ENCODE results near the gene HOXB2. TPM values are rescaled to one million over a fixed set of nuclear protein-coding genes. Genes with fewer than 3 reads are reported as not detected.

Gene HOXB2
- total RNA-seq, 2 donors from 2014 or later = 4.8 to 5.5 TPM

GRCh38 chr17:48502901-48503300 is 42.0 kb downstream of the HOXB2 start:
- no peak for TF ChIP-seq CTCF (IDR thresholded peaks at IDR 0.05)
- no peak for DNase-seq (ENCODE audit: low spot score)
- no peaks in the 10 kb centered on the region for H3K36me3 ChIP-seq
- no peak overlapping the region for H3K4me3 ChIP-seq
- H3K4me1 ChIP-seq = no peaks in the 10 kb centered on the region
- no peak overlapping the region for H3K27ac ChIP-seq
- no peaks in the 10 kb centered on the region for H3K27me3 ChIP-seq
- no peaks in the 10 kb centered on the region for H3K9me3 ChIP-seq

- Histone ChIP-seq H3K27ac (no peak overlapping the region), H3K9me3 (no peaks in the 10 kb centered on the region), H3K27me3 (no peaks in the 10 kb centered on the region), H3K4me3 (no peak overlapping the region), H3K4me1 (no peaks in the 10 kb centered on the region), H3K36me3 (no peaks in the 10 kb centered on the region)
- TF ChIP-seq CTCF (IDR thresholded peaks at IDR 0.05) = no peak
- no peak for DNase-seq (ENCODE audit: low spot score)
Measured at GRCh38 chr17:48502312-48502711, 42.6 kb downstream of the HOXB2 start.

DNA sequence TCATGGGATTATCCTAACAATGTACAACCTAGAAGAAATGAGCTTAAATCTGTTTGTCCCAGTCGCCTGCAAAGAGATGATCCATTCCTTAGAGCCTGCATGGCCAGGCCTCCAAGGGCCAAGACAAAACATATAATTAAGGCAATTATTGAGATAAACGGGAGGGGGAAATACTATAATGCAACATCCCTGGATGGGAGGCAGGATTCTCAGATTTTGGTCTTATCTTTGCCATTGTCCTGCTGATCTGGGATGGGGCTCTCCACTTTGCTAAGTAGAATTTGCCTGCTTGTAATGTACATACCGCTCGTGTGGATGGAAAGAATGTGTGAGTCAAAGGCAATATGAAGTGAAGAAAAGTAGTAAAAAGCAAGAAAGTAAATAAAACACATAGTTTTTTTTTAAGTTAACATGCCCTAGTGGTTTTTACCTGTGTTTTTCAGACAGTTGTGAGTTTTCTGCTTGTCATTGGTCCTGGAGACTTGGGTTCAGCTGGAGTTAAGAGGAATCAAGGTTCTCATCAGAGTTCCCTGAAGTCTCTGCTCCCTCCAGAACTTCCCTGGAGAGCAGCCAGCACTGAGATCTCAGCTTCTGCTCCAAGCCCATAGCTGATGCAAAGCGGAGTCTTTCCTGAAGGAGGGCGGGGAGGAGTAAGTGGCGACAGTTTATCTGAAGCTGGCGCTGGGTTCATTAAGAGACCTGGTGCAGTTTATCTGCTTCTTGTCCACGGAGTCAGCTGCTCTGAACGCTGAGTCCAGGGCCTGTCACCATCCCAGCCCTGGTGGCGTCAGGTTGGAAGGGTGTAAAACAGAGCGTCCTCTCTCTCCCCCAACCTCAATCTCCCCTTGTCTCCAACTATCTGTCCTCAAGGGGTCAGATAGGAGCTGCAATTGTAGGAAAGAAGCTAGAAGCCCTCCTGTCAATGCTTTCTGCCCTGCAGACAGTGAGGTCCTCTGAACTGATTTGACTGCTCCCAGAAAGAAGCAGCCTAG is 44.2 kb downstream of the HOXB2 start:
- no peak for TF ChIP-seq CTCF (IDR thresholded peaks at IDR 0.05)
- H3K9me3 ChIP-seq = no peaks in the 10 kb centered on the region
- no peaks in the 10 kb centered on the region for H3K36me3 ChIP-seq
- H3K27me3 ChIP-seq = no peaks in the 10 kb centered on the region
- H3K27ac ChIP-seq = no peak overlapping the region
- DNase-seq (ENCODE audit: low spot score) = no peak
- H3K4me3 ChIP-seq = no peak overlapping the region
- no peaks in the 10 kb centered on the region for H3K4me1 ChIP-seq

DNA sequence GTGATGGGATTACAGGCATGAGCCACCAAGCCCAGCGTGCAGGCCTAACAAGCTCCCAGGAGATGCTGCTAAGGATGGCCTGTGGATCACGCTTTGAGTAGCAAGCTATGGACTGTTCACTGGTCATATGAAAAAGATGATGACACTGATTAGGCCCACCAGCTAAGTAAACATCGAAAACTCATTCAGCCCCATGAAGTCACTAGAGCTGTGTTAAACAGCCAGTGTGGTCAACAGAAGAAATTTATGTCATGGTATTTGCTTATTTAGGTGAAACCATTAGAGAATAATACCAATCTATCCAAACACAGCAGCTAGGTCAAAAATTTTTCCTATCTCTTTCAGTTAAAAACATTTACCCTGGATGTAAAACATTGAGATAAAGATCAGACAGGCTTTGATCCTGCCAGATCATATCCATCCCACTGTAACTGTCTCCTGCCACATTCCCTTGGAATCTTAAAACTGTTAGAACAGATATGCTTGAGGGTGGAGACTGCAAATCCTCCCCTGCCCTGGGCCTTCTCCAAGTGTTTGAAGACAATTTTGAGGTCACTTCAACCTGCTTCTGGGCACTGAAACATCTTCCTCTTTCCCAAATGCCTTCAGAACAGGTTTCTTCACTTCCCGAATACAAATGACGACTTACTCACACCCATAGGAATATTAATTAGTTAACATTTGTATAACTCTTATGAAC is 45.0 kb downstream of the HOXB2 start:
- Histone ChIP-seq H3K27ac (no peak overlapping the region), H3K4me3 (no peak overlapping the region), H3K4me1 (no peaks in the 10 kb centered on the region), H3K36me3 (no peaks in the 10 kb centered on the region), H3K27me3 (no peaks in the 10 kb centered on the region), H3K9me3 (no peaks in the 10 kb centered on the region)
- no peak for TF ChIP-seq CTCF (IDR thresholded peaks at IDR 0.05)
- DNase-seq (ENCODE audit: low spot score) = no peak

GRCh38 chr17:48499248-48499647 is 45.7 kb downstream of the HOXB2 start:
- Histone ChIP-seq H3K27ac (no peak overlapping the region), H3K4me3 (no peak overlapping the region), H3K9me3 (no peaks in the 10 kb centered on the region), H3K4me1 (no peaks in the 10 kb centered on the region), H3K36me3 (no peaks in the 10 kb centered on the region), H3K27me3 (no peaks in the 10 kb centered on the region)
- DNase-seq (ENCODE audit: low spot score) = no peak
- no peak for TF ChIP-seq CTCF (IDR thresholded peaks at IDR 0.05)
